ENCODE results near the gene TRABD2B. TPM values are rescaled to one million over a fixed set of nuclear protein-coding genes. Genes with fewer than 3 reads are reported as not detected.

TRABD2B gene
- total and polyA plus RNA-seq, 2 experiments from 2014 or later = 1.00 to 2.3 TPM

- Histone ChIP-seq H3K4me1 (ENCODE audit: insufficient read depth) (peaks cover 11% of the 10 kb centered on the region), H4K20me1 (ENCODE audit: insufficient read depth, poor library complexity, severe bottlenecking) (no peaks in the 10 kb centered on the region), H3K4me2 (no peak overlapping the region), H3K36me3 (replicated peaks; ENCODE audit: insufficient read depth, low read depth) (no peaks in the 10 kb centered on the region), H3K4me3 (no peak overlapping the region), H3K9me2 (replicated peaks; ENCODE audit: insufficient read depth) (no peaks in the 10 kb centered on the region), H3K9me3 (ENCODE audit: low read depth) (no peaks in the 10 kb centered on the region), H3K79me2 (no peaks in the 10 kb centered on the region), H2AFZ (no peak overlapping the region), H3K27me3 (no peaks in the 10 kb centered on the region), H3K27ac (no peak overlapping the region)
- no peak for DNase-seq (ENCODE audit: low spot score)
- WGBS (ENCODE audit: low lambda C conversion rate, missing lambda C conversion rate) = 75% methylated on average over 4 of the region's 4 CpGs
- TF ChIP-seq CTCF (IDR thresholded peaks at IDR 0.05; ENCODE audit: poor library complexity) (no peak), EZH2 (IDR thresholded peaks at IDR 0.05; ENCODE audit: borderline replicate concordance) (no peak), EZH2phosphoT487 (IDR thresholded peaks at IDR 0.05; ENCODE audit: low read depth, severe bottlenecking, unreplicated experiment) (no peak)
These were observed 85.3 kb downstream of the TRABD2B start for GRCh38 chr1:47911892-47912291.

DNA sequence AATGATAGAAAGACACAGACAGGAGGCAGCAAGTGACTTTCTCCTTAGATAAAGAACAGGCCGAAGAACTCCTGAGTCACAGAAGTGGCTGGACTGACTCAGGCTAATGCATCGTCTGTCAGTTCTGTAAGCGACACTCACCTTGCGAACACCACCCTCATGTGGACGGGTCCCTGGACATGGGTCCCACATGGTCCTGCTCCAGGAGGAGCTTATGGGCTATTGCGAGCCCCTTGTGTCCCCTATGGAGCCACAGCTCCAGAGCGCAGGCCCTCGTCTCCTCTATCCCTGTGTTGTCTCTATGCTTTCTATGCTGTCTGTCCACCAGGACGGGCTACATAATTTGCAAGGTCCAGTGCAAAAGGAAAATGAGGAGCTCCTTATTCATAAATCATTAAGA is 85.8 kb downstream of the TRABD2B start:
- Histone ChIP-seq H4K20me1 (ENCODE audit: insufficient read depth, poor library complexity, severe bottlenecking) (no peaks in the 10 kb centered on the region), H3K4me2 (no peak overlapping the region), H3K9me2 (replicated peaks; ENCODE audit: insufficient read depth) (no peaks in the 10 kb centered on the region), H3K9me3 (ENCODE audit: low read depth) (no peaks in the 10 kb centered on the region), H3K4me3 (no peak overlapping the region), H3K36me3 (replicated peaks; ENCODE audit: insufficient read depth, low read depth) (no peaks in the 10 kb centered on the region), H3K4me1 (ENCODE audit: insufficient read depth) (peaks cover 11% of the 10 kb centered on the region), H2AFZ (no peak overlapping the region), H3K27me3 (no peaks in the 10 kb centered on the region), H3K79me2 (no peaks in the 10 kb centered on the region), H3K27ac (no peak overlapping the region)
- DNase-seq (ENCODE audit: low spot score) = no peak
- TF ChIP-seq EZH2 (IDR thresholded peaks at IDR 0.05; ENCODE audit: borderline replicate concordance) = no peak
- no peak for TF ChIP-seq CTCF (IDR thresholded peaks at IDR 0.05; ENCODE audit: poor library complexity)
- TF ChIP-seq EZH2phosphoT487 (IDR thresholded peaks at IDR 0.05; ENCODE audit: low read depth, severe bottlenecking, unreplicated experiment) = no peak
- WGBS (ENCODE audit: low lambda C conversion rate, missing lambda C conversion rate) = 84% methylated on average over 9 of the region's 9 CpGs

GRCh38 chr1:47908258-47908657 is 88.9 kb downstream of the TRABD2B start:
- H3K9me2 ChIP-seq (replicated peaks; ENCODE audit: insufficient read depth) = no peaks in the 10 kb centered on the region
- H2AFZ ChIP-seq = no peak overlapping the region
- H3K27me3 ChIP-seq = no peaks in the 10 kb centered on the region
- no peaks in the 10 kb centered on the region for H4K20me1 ChIP-seq (ENCODE audit: insufficient read depth, poor library complexity, severe bottlenecking)
- WGBS (ENCODE audit: low lambda C conversion rate, missing lambda C conversion rate) = 81% methylated on average over 2 of the region's 2 CpGs
- H3K36me3 ChIP-seq (replicated peaks; ENCODE audit: insufficient read depth, low read depth) = no peaks in the 10 kb centered on the region
- H3K4me2 ChIP-seq = no peak overlapping the region
- no peaks in the 10 kb centered on the region for H3K79me2 ChIP-seq
- no peak overlapping the region for H3K27ac ChIP-seq
- H3K4me1 ChIP-seq (ENCODE audit: insufficient read depth) = peaks cover 11% of the 10 kb centered on the region
- no peak overlapping the region for H3K4me3 ChIP-seq
- TF ChIP-seq CTCF (IDR thresholded peaks at IDR 0.05; ENCODE audit: poor library complexity) = no peak
- TF ChIP-seq EZH2 (IDR thresholded peaks at IDR 0.05; ENCODE audit: borderline replicate concordance) = no peak
- TF ChIP-seq EZH2phosphoT487 (IDR thresholded peaks at IDR 0.05; ENCODE audit: low read depth, severe bottlenecking, unreplicated experiment) = no peak
- H3K9me3 ChIP-seq (ENCODE audit: low read depth) = no peaks in the 10 kb centered on the region
- DNase-seq (ENCODE audit: low spot score) = no peak

DNA sequence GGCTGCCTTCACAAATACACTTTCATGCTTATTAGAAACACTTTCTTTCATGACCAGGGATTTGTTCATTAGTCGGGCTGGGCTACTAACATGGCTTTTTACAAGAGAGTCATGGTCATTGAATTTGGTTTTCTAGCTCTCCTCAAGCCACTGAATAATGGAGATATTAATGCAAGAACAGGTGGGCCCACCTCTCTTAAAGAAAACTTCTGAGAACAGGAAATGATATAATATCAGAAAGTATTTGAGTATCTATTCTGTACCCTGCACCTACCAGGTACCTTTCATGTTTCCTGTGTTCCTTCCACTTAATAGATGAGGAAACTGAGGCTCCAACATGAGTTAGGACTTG is 90.0 kb downstream of the TRABD2B start:
- Histone ChIP-seq H3K27me3 (no peaks in the 10 kb centered on the region), H3K9me2 (replicated peaks; ENCODE audit: insufficient read depth) (no peaks in the 10 kb centered on the region), H2AFZ (no peak overlapping the region), H3K9me3 (ENCODE audit: low read depth) (no peaks in the 10 kb centered on the region), H3K27ac (no peak overlapping the region), H3K4me2 (no peak overlapping the region), H3K36me3 (replicated peaks; ENCODE audit: insufficient read depth, low read depth) (no peaks in the 10 kb centered on the region), H3K4me3 (no peak overlapping the region), H4K20me1 (ENCODE audit: insufficient read depth, poor library complexity, severe bottlenecking) (no peaks in the 10 kb centered on the region), H3K79me2 (no peaks in the 10 kb centered on the region), H3K4me1 (ENCODE audit: insufficient read depth) (peaks cover 8% of the 10 kb centered on the region)
- TF ChIP-seq EZH2phosphoT487 (IDR thresholded peaks at IDR 0.05; ENCODE audit: low read depth, severe bottlenecking, unreplicated experiment) (no peak), EZH2 (IDR thresholded peaks at IDR 0.05; ENCODE audit: borderline replicate concordance) (no peak), CTCF (IDR thresholded peaks at IDR 0.05; ENCODE audit: poor library complexity) (no peak)
- 73% methylated on average over 1 of the region's 1 CpG for WGBS (ENCODE audit: low lambda C conversion rate, missing lambda C conversion rate)
- no peak for DNase-seq (ENCODE audit: low spot score)

All from hepatocyte (in vitro differentiated cells).